SK-N-SH (cell line): Measurements from ENCODE around the gene PIP5K1C. TPM values are rescaled to one million over a fixed set of nuclear protein-coding genes. Genes with fewer than 3 reads are reported as not detected.
A peak's percentile ranks its signal among the peaks of the same experiment; 100 is the strongest.

Source experiments
- CTCF ChIA-PET: fragments of 300-600, 350-600 bp; formaldehyde crosslinking; extraction: SDS; loops from one replicate; lab custom pipeline; 2021; lab: Yijun Ruan, JAX
- POLR2A ChIA-PET: fragments of 350-600 bp; sonication (Branson Sonifier 250); formaldehyde crosslinking; extraction: SDS; loops from one replicate; lab custom pipeline; 2020; ENCODE audit warnings: antibody characterized with exemption, inconsistent platforms; lab: Yijun Ruan, JAX
- DNase-seq: peaks from one replicate; pipeline ENCODE4 v3.0.0; 2012
- H2AFZ ChIP-seq: fragments of 200-600 bp; sonication (generic); 2 replicates; pipeline ENCODE4 v1.8.1; 2016; ENCODE audit warnings: antibody characterized with exemption, mild to moderate bottlenecking, low read depth
- H3F3A ChIP-seq: fragments of 200-600 bp; sonication (generic); replicated peaks from 2 replicates; pipeline ENCODE3; 2016; ENCODE audit warnings: antibody characterized with exemption, mild to moderate bottlenecking; ENCODE audit not compliant: insufficient read depth
- H3K27ac ChIP-seq, 2 experiments: fragments of 200-500 bp in 1 of 2; fragments of 200-600 bp in 1 of 2; sonication (Bioruptor generic) in 1 of 2; sonication (generic), shearing (Covaris generic) in 1 of 2; 2 replicates each; pipeline versions ENCODE4 v1.5.1 to v1.6.1; 2014 to 2016; ENCODE audit warnings: low read depth in 2 of 2, inconsistent platforms in 1 of 2, low read length in 1 of 2, mild to moderate bottlenecking in 1 of 2, mixed read lengths in 1 of 2
- H3K27me3 ChIP-seq: fragments of 200-600 bp; sonication (generic), shearing (Covaris generic); 2 replicates; pipeline ENCODE4 v1.6.1; 2016; ENCODE audit warnings: mixed run types; ENCODE audit not compliant: insufficient read depth
- H3K36me3 ChIP-seq, 2 experiments: fragments of 200-500 bp in 1 of 2; fragments of 200-600 bp in 1 of 2; sonication (Bioruptor generic) in 1 of 2; sonication (generic) in 1 of 2; replicated peaks in 1 of 2; 2 replicates each; pipeline versions ENCODE3 to v1.5.1; 2014 to 2016; ENCODE audit warnings: low read length in 1 of 2, mild to moderate bottlenecking in 1 of 2; ENCODE audit not compliant: insufficient read depth in 2 of 2, control insufficient read depth in 1 of 2
- H3K4me1 ChIP-seq, 2 experiments: fragments of 200-500 bp in 1 of 2; fragments of 200-600 bp in 1 of 2; sonication (Bioruptor generic) in 1 of 2; sonication (generic), shearing (Covaris generic) in 1 of 2; 2 replicates each; pipeline versions ENCODE4 v1.5.1 to v1.6.1; 2014 to 2016; ENCODE audit warnings: low read depth in 1 of 2, low read length in 1 of 2, mixed run types in 1 of 2; ENCODE audit not compliant: insufficient read depth in 2 of 2, control insufficient read depth in 1 of 2
- H3K4me2 ChIP-seq: fragments of 200-600 bp; sonication (generic), shearing (Covaris generic); 2 replicates; pipeline ENCODE4 v1.6.1; 2017; ENCODE audit warnings: mixed run types
- H3K4me3 ChIP-seq, 2 experiments: fragments of 200-500 bp in 1 of 2; fragments of 200-600 bp in 1 of 2; sonication (Bioruptor generic) in 1 of 2; sonication (generic), shearing (Covaris generic) in 1 of 2; 2 replicates each; pipeline versions ENCODE4 v1.5.1 to v1.8.1; 2014 to 2016; ENCODE audit warnings: low read depth in 2 of 2, inconsistent platforms in 1 of 2, low read length in 1 of 2, mild to moderate bottlenecking in 1 of 2, mixed read lengths in 1 of 2, moderate library complexity in 1 of 2
- H3K79me2 ChIP-seq: fragments of 200-600 bp; sonication (generic); 2 replicates; pipeline ENCODE4 v1.8.1; 2017; ENCODE audit warnings: mild to moderate bottlenecking; ENCODE audit not compliant: insufficient read depth
- H3K9ac ChIP-seq: fragments of 200-600 bp; sonication (generic); 2 replicates; pipeline ENCODE4 v1.6.1; 2017; ENCODE audit warnings: mixed run types
- H3K9me2 ChIP-seq: fragments of 200-600 bp; sonication (generic); 2 replicates; pipeline ENCODE4 v1.6.1; 2017; ENCODE audit warnings: mixed run types
- H3K9me3 ChIP-seq: fragments of 200-600 bp; sonication (generic); 2 replicates; pipeline ENCODE4 v1.6.1; 2017; ENCODE audit warnings: mixed run types, mild to moderate bottlenecking, moderate library complexity
- H4K20me1 ChIP-seq: fragments of 200-600 bp; sonication (generic); 2 replicates; pipeline ENCODE4 v1.6.1; 2017; ENCODE audit warnings: mild to moderate bottlenecking, mixed run types; ENCODE audit not compliant: insufficient read depth
- ELF1 ChIP-seq: IDR thresholded peaks from 2 replicates; pipeline ENCODE4 v1.4.0; 2012
- EZH2phosphoT487 ChIP-seq: fragments of 200-600 bp; sonication (generic); IDR thresholded peaks from 2 replicates; pipeline ENCODE4 v1.6.1; 2017; ENCODE audit warnings: low read depth, mixed run types, mild to moderate bottlenecking, antibody characterized with exemption, moderate library complexity, borderline replicate concordance
- GATA2 ChIP-seq: sonication (generic); formaldehyde crosslinking; IDR thresholded peaks from 2 replicates; pipeline ENCODE4 v1.5.0; 2020; ENCODE audit warnings: mild to moderate bottlenecking, missing genetic modification reagents
- MEF2A ChIP-seq: IDR thresholded peaks from 2 replicates; pipeline ENCODE4 v1.4.0; 2012; ENCODE audit warnings: low read depth, borderline replicate concordance
- MXI1 ChIP-seq: IDR thresholded peaks from 2 replicates; pipeline ENCODE4 v1.6.1; 2012; ENCODE audit warnings: mild to moderate bottlenecking, low read depth, low read length, improper control_type of control experiment
- NRF1 ChIP-seq: IDR thresholded peaks from 2 replicates; pipeline ENCODE4 v1.6.1; 2012; ENCODE audit warnings: low read depth, mild to moderate bottlenecking, low read length
- RCOR1 ChIP-seq: fragments of 150-350 bp; IDR thresholded peaks from 2 replicates; pipeline ENCODE4 v1.6.1; 2017; ENCODE audit warnings: antibody characterized with exemption, low read length
- TEAD4 ChIP-seq: IDR thresholded peaks from 2 replicates; pipeline ENCODE4 v1.4.0; 2012; ENCODE audit warnings: mild to moderate bottlenecking, borderline replicate concordance; ENCODE audit not compliant: insufficient read depth
- USF2 ChIP-seq: fragments of 150-350 bp; IDR thresholded peaks from 2 replicates; pipeline ENCODE4 v1.6.1; 2017; ENCODE audit warnings: antibody characterized with exemption, low read length, low read depth, borderline replicate concordance
- YY1 ChIP-seq: IDR thresholded peaks from 2 replicates; pipeline ENCODE4 v1.4.0; 2012; ENCODE audit warnings: low read depth, mild to moderate bottlenecking
- WGBS: methylation state at CpG from one replicate; pipeline ENCODE4 v1.1.6; 2017; ENCODE audit warnings: low lambda C conversion rate; 5-methylcytosine and 5-hydroxymethylcytosine counted together
- polyA plus RNA-seq, 3 experiments: library from polyadenylated mRNA; depleted of rRNA; stranded (reverse); fragments of >200 nt; gene quantifications; 2 replicates each; pipeline ENCODE4 v1.2.3, GENCODE V29; 2012
- TF ChIP-seq, protein P1 (sequence below): fragments of 150-350 bp; IDR thresholded peaks from 2 replicates; pipeline ENCODE4 v1.6.1; 2016; ENCODE audit warnings: mild to moderate bottlenecking, low read depth, low read length
- TF ChIP-seq, protein P2 (sequence below): IDR thresholded peaks from 2 replicates; pipeline ENCODE4; 2012
- TF ChIP-seq, protein P3 (sequence below): IDR thresholded peaks from 2 replicates; pipeline ENCODE4 v1.4.0; 2012; ENCODE audit warnings: low read depth
- TF ChIP-seq, protein P4 (sequence below): IDR thresholded peaks from 2 replicates; pipeline ENCODE4 v1.4.0; 2012; ENCODE audit warnings: low read depth, borderline replicate concordance

Gene PIP5K1C
- polyA plus RNA-seq, 1 of the 3 experiments (the other 2 are of a cell fraction) = 12.3 TPM

DNA sequence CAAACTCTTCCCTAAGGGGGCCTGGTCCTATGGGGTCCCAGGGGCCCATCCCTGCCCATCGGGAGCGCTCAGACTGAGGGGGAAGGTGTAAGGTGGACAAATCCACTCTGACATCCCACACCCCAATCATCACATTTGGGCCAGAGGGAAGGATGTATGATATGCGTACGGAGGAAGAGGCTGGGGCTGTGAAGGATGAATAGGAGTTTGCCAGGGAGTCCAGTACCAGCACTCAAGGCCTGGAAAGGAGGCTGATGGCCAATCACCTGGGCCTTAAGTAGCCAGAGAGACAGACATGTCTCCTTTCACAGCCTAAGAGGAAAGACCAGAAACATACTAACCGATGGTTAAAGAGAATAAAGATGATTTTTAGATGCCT lies 22.8 kb upstream of the PIP5K1C start (continued):
- TF ChIP-seq USF2 = no peak

DNA sequence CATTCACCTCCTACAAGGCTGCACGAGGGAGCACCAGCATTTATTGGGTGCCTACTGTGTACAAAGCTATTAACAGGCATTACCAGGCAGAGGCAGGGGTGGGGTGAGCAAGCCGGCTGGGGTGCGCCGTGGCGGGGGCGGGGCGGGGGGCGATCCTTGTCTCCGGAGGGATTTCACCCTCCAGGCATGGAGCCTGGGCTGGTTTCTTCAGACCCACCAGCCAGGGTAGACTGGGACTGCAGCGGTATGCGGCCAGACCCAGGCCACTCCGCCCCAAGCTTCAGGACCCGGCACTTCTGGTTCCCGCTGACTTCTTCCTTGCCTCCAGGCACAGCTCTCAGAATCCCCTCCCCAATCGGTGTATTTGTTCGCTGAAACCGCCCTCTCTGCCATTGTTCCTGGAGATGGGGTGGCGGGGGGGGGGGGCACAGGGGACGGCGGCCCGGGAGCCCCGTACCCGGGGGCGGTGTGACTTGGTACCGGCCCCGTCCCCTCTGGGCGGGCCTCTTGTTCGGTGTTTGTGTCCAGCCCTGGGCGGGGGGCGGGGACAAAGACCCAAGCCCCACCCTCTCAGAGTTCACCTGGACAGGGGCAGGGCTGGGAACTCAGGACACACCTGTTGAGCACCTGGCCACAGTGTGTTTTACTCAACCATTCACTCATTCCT lies 22.3 kb upstream of the PIP5K1C start:
- ChIA-PET CTCF (interaction anchor here (0.8 to 0.9 kb wide), 4 partner anchors 10 to 99 kb away, joined by 3 read pairs; no protein-coding TSS in a partner anchor), POLR2A (no interaction called here)
- Histone ChIP-seq H3F3A (no peaks in the 10 kb centered on the region), H3K27ac (no peak overlapping the region), H3K9me2 (no peaks in the 10 kb centered on the region), H3K4me2 (no peak overlapping the region), H3K9me3 (no peaks in the 10 kb centered on the region), H3K4me1 (peaks cover 0 to 2% of the 10 kb centered on the region in 2 experiments; a peak in 1 of 4 replicates), H3K27me3 (peaks cover 13% of the 10 kb centered on the region), H3K36me3 (no peaks in the 10 kb centered on the region), H3K79me2 (no peaks in the 10 kb centered on the region), H4K20me1 (no peaks in the 10 kb centered on the region), H2AFZ (no peak overlapping the region), H3K4me3 (no peak overlapping the region), H3K9ac (no peak overlapping the region)
- 0% methylated on average over 4 of the region's 30 CpGs for WGBS
- TF ChIP-seq EZH2phosphoT487 (no peak), NRF1 (no peak), TEAD4 (no peak)
- TF ChIP-seq, protein P1, sequence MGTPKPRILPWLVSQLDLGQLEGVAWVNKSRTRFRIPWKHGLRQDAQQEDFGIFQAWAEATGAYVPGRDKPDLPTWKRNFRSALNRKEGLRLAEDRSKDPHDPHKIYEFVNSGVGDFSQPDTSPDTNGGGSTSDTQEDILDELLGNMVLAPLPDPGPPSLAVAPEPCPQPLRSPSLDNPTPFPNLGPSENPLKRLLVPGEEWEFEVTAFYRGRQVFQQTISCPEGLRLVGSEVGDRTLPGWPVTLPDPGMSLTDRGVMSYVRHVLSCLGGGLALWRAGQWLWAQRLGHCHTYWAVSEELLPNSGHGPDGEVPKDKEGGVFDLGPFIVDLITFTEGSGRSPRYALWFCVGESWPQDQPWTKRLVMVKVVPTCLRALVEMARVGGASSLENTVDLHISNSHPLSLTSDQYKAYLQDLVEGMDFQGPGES = no peak
- DNase-seq = peak; percentile 59

- Histone ChIP-seq H3K9ac (no peak overlapping the region), H3K4me3 (peak overlapping the region in 1 of 2 experiments; percentile 40; a peak in 2 of 4 replicates), H4K20me1 (no peaks in the 10 kb centered on the region), H3K27me3 (peaks cover 13% of the 10 kb centered on the region), H3K9me3 (no peaks in the 10 kb centered on the region), H3K36me3 (no peaks in the 10 kb centered on the region), H2AFZ (no peak overlapping the region), H3K9me2 (no peaks in the 10 kb centered on the region), H3K79me2 (no peaks in the 10 kb centered on the region), H3F3A (no peaks in the 10 kb centered on the region), H3K27ac (no peak overlapping the region), H3K4me2 (peak overlapping the region; percentile 63; the same call in 1 of the 2 replicates), H3K4me1 (peaks cover 0 to 2% of the 10 kb centered on the region in 2 experiments; a peak in 1 of 4 replicates)
- ChIA-PET POLR2A (no interaction called here), CTCF (interaction anchor here (0.8 to 0.9 kb wide), 4 partner anchors 9 to 100 kb away, joined by 3 read pairs; no protein-coding TSS in a partner anchor)
- DNase-seq = no peak
- 3% methylated on average over 19 of the region's 26 CpGs for WGBS
- TF ChIP-seq, protein P2, sequence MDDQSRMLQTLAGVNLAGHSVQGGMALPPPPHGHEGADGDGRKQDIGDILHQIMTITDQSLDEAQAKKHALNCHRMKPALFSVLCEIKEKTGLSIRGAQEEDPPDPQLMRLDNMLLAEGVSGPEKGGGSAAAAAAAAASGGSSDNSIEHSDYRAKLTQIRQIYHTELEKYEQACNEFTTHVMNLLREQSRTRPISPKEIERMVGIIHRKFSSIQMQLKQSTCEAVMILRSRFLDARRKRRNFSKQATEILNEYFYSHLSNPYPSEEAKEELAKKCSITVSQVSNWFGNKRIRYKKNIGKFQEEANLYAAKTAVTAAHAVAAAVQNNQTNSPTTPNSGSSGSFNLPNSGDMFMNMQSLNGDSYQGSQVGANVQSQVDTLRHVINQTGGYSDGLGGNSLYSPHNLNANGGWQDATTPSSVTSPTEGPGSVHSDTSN = no peak
- TF ChIP-seq USF2 (no peak), RCOR1 (no peak), MEF2A (no peak), MXI1 (no peak), ELF1 (no peak), GATA2 (CRISPR knock-in tag) (no peak), YY1 (no peak)
- TF ChIP-seq, protein P3, sequence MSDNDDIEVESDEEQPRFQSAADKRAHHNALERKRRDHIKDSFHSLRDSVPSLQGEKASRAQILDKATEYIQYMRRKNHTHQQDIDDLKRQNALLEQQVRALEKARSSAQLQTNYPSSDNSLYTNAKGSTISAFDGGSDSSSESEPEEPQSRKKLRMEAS = no peak
- TF ChIP-seq, protein P4, sequence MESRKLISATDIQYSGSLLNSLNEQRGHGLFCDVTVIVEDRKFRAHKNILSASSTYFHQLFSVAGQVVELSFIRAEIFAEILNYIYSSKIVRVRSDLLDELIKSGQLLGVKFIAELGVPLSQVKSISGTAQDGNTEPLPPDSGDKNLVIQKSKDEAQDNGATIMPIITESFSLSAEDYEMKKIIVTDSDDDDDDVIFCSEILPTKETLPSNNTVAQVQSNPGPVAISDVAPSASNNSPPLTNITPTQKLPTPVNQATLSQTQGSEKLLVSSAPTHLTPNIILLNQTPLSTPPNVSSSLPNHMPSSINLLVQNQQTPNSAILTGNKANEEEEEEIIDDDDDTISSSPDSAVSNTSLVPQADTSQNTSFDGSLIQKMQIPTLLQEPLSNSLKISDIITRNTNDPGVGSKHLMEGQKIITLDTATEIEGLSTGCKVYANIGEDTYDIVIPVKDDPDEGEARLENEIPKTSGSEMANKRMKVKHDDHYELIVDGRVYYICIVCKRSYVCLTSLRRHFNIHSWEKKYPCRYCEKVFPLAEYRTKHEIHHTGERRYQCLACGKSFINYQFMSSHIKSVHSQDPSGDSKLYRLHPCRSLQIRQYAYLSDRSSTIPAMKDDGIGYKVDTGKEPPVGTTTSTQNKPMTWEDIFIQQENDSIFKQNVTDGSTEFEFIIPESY = no peak
Observed at GRCh38 chr19:3721887-3722442, 21.7 kb upstream of the PIP5K1C start.
